HG03175 (cell line): ENCODE measurements around the gene ESRRB.

Experiments
- ATAC-seq: cut with Tn5 transposase; IDR thresholded peaks from one replicate; pipeline ENCODE4 v1.9.1; 2021; ENCODE audit warnings: mild to moderate bottlenecking, moderate library complexity; ENCODE audit not compliant: unreplicated experiment

Gene ESRRB

DNA sequence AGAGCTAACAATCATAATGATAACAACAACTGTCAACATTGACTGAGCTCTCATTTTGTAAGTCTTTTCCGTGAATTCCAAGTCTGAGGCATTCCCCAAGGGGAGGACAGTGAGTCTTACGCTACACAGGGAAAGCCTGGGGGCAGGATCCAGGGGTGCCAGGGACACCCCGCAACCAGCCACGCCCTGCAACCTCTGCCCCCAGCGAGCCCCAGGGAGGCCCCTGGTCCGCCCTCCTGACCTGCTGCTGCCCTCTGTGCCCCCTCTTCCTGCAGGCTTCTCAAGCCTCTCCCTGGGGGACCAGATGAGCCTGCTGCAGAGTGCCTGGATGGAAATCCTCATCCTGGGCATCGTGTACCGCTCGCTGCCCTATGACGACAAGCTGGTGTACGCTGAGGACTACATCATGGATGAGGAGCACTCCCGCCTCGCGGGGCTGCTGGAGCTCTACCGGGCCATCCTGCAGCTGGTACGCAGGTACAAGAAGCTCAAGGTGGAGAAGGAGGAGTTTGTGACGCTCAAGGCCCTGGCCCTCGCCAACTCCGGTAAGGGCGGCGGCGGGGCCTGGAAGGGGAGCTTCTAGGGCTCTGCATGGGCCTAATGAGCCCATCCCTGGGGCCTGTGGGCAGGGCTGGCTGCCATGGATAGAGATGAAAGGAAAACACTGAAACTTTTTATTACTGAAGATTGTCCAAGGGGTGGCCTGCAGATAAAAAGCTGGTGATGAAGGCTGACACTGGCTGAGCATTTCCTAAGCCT is 115.4 kb downstream of the ESRRB start:
- ATAC-seq: no peak

DNA sequence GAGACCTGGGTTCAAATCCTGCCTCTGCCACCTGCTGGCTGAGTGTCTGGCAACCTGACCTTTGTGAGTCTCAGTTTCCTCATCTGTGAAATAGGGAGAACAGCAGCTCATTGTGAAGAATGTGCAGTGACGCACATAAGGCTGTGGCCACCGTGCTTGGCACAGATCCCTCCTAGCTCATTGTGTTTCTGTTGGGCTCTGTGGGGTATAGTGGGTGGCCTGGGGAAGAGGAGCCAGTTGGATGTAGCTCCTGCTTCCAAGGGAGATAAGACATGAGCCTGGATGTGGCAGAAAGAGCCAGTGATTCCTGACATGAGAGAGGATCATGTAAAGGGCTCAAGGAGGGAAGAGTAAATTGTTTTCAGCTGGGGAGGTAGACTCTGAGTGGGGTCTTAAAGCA is 120.0 kb downstream of the ESRRB start:
- ATAC-seq: no peak

GRCh38 chr14:76496595-76496994 is 120.7 kb downstream of the ESRRB start:
- no peak for ATAC-seq

DNA sequence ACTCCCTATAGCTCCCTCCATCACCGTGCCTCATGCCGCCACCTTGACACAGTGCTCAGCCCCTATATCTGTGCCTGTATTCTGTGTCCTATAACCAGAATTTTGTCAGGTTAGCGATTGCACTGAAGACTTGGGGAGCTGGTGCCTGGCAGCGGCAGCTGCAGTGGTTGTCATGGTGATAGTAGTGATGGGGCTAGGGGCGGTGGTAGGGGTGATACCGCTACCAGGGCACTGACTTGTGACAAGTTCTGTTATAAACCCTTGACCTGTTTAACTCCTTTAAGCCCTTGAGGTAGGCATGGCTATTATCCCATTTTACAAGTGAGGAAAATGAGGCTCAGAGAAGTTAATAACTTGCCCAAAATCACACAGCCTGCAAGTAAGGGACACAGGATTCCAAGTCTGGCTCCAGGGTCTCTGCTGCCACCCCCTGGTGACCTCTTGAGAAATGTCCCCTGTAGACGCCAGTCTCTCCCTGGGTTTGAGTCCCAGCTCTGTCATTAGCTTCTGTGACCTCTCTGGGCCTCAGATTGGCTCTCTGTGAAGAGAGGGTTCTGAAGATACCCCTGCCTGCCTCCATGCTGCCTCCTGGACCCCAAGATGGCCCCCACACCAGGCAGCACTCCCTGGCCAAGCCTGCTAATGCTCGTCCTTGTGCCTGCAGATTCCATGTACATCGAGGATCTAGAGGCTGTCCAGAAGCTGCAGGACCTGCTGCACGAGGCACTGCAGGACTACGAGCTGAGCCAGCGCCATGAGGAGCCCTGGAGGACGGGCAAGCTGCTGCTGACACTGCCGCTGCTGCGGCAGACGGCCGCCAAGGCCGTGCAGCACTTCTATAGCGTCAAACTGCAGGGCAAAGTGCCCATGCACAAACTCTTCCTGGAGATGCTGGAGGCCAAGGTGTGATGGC is 121.9 kb downstream of the ESRRB start:
- no peak for ATAC-seq

GRCh38 chr14:76498463-76498935 is 122.6 kb downstream of the ESRRB start:
- ATAC-seq: no peak

GRCh38 chr14:76498976-76499375 is 123.0 kb downstream of the ESRRB start:
- no peak for ATAC-seq

DNA sequence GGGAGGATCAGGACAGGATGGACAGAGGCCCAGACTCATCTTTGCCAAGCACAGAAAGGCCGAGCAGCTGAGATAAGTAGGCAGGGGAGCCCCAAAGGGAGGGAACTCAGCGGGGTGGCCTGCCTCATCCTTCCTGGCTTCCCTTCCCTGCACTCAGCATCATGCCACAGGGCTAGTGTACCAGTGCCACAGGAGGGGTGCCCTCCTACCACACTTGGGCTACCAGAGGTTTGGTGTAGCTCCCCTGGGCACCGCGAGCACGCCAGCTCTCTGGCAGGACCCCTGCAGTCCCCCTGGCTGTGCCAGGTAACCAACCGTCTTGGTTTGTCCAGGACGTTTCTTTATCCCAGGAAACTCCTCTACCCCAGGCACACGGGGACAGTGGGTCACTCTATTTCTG is 123.5 kb downstream of the ESRRB start:
- ATAC-seq: no peak

DNA sequence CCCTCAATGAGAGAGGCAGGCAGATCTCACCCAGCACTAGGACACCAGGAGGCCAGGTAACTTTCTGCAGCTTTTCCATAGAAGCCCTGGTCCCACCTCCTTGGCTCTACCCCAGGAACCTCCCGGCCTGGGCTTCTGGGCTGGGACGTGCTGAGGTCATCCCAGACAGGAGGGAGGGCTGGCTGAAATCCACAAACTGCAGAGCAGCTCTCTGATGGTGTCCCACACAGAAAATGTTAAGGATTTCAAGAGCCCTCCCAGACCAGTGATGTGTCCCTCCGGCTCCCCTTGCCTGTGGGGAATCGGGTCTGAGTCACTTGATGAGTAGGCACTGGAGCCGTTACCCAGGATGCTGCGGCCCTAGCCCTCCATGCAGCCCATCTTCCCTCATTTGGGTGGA is 124.1 kb downstream of the ESRRB start:
- ATAC-seq: no peak

- ATAC-seq: no peak
Observed at GRCh38 chr14:76500480-76500879, 124.5 kb downstream of the ESRRB start.

GRCh38 chr14:76501156-76501720 is 125.3 kb downstream of the ESRRB start:
- ATAC-seq: no peak

DNA sequence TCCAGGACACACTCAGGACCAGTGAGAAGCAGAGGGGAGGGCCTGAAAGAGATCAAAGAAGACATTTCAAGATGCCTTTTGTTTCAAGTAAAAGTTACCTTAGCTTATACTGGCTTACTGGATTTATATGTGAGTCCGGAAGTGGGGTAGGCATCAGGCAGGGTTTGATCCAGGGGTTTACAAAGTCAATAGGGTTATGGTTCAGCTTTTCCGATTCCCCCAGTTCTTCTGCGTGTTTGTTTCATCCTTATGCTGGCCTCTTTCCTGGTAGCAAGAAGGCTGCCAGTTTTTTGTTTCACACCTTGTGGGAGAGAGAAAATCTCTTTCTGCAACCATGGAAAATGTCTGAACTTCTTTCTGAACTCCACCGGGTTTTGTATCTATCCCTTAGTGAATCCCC is 126.3 kb downstream of the ESRRB start:
- no peak for ATAC-seq

GRCh38 chr14:76502638-76503037 is 126.7 kb downstream of the ESRRB start:
- ATAC-seq: peak; percentile 59

DNA sequence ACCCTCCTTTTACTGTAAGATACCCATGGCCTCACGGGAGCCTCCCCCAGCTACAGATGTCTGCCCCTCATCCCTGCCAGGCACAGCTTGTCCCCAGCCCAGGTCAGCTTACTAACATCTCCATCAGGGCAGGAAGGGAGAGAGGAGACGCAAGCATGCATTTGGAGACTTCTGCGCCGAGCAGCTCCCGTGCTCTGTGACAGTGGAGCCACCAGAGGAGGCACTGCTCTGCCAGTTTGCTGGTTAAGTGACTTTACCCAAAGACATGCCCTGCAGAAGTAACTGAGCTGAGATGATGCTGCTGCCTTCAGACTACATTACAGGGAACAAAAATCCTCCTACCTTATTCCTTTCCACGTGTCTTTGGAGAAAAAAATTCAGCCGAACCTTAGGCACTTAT is 133.4 kb downstream of the ESRRB start:
- ATAC-seq: no peak

DNA sequence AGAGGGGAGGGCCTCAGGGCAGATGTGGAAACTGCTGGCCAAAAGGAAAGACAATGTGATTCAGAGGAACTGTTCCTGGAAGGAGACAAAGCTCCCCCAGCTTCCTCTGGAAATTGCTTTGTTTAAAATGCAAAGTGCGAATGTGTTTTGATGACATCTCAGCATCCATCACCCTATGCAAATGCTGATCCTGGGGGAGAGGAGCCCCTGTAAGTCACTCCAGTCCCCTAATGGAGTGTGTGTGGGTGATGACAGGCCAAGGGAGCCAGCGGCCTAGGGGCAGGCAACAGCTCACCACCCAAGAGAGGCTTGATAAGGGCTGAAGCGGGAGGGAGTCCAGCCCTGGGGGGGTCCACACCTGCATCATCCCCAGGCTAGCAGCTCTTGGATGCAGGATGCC is 134.2 kb downstream of the ESRRB start:
- no peak for ATAC-seq

DNA sequence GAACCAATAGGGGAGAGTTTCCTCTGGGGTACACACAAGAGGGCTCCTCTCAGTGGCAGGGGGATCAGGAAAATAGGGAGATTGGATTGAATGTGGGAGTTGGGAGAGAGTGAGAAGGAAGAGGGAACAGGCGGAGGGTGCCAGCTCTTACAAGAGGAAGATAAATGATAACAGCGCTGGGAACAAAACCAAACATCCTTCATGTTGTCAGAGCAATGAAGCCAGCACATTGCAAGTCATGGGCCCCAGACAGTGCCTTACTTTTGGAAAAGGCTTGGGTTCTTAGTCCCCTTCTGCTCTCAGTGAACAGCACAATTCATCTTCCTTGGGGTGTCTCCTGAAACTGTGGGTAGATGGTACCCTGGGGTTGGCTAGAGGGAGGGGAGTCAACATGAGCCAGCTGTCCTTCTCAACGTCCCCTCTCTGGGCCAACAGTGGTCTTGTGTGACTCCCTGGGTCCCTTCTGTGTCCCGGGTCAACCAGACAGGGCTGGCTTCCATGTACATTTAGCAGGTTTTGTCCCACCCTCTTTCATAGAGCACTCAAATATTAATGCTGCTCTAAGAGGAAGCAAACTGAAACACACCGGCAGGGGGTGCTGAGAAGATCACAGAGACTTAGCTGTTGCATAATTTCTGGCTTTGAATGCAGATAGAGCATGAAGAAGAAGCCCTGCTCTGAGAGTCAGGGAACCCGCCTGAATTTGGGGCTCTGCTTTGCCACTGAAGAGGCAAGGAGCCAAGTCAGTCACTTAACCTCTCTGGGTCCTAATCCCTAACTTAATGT is 138.5 kb downstream of the ESRRB start:
- ATAC-seq: no peak

- ATAC-seq: no peak
Observed at GRCh38 chr14:76516884-76517283, 140.9 kb downstream of the ESRRB start.

GRCh38 chr14:76518366-76518765 is 142.4 kb downstream of the ESRRB start:
- no peak for ATAC-seq

- ATAC-seq: no peak
Observed at GRCh38 chr14:76525106-76525821, 149.3 kb downstream of the ESRRB start.

DNA sequence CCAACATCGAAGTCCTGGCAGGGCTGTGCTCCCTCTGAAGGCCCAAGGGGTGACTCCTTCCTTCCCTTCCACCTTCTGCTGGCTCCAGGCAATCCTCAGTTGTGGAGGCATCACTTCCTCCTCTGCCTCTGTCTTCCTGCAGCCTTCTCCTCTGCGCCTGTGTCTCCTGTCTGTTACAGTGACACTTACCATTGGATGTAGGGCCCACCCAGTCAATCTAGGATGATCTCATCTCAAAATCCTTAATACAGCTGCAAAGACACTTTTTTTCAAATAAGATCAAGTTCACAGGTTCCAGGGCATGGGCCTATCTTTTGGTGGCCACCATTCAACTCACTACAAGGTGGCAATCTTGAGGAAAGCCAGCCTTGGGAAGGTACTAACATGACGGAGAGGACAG is 155.1 kb downstream of the ESRRB start:
- ATAC-seq: no peak

GRCh38 chr14:76531821-76532318 is 155.9 kb downstream of the ESRRB start:
- ATAC-seq: no peak
